Bone marrow (tissue), 2 donors: ENCODE measurements around the gene MGAT5.
"Not testable (repeated sequence)": the region's sequence is repeated elsewhere in the genome, so short reads cannot be mapped to it uniquely, and the experiment has no call there.

Experiments
- DNase-seq, 2 donors: peaks; one replicate each; lab custom pipeline; 2025; lab: John Stamatoyannopoulos, UW

The MGAT5 gene

DNA sequence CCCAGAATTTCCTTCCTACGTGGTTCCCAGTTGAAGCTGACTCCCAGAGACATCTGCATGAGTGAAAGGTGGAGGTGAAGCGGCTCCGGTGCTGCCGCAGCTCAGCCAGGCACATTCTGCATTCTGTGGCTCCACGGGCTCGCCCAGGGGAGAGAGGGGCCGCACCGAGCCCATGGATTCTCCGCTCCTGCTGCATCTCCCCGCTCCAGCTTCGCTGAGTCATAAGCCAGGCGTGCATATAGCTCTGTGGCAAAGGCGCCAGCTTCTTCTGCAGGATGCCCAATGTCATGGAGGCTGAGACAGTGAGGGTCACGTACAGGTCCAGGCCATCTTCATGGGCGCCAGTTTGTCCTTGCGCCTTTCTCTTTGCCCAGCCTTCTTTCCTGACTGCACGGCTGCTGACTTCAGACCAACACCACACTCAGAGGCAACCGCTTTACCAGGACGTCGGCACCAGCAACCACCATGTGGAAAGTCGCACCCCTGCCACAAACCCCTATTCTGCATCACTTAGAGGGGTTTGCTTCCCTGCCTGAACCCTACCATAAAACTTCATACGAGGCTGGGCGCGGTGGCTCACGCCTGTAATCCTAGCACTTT, 215.7 kb downstream of the MGAT5 start:
- no peak for DNase-seq

DNA sequence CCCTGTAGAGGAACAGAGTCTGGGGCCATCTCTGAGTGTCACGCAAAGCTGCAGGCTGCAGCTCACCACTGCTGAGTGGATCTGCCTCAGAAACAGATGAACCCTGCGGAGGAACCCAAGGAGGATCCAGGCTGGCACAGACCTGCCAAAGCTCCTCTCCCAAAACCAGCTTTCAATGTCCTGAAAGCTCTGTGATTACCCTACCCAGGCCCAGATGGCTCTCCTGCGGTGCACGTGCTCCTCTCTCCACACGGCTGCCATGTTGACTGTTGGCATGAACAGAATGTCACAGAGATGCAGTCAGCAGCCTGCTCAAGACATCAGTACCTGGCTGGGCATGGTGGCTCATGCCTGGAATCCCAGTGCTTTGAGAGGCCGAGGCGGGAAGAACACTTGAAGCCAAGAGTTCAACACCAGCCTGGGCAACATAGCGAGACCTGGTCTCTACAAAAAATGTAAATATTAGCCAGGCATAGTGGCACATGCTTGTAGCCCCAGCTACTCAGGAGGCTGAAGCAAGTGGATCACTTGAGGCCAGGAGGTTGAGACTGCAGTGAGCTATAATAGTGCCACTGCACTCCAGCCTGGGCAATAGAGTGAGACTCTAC, 216.8 kb downstream of the MGAT5 start:
- no peak for DNase-seq

DNA sequence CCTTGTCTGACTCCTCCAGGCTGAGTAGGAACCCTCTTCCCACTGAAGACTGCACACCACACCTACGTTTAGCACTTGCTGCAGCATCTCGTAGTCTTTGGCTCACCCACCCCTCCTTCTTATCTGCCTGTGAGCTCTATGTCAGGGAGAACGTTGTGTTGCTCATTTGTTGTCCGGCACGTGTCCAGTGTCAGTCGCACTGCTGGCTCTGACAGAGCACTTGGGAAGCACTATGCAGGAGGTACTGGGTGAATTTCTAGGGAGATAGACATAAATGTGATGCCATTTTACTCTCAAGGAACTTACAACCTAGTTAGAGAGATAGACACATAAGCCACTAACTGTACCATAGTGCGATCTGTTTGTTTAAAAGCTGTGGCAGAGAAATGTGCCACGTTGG, 223.1 kb downstream of the MGAT5 start:
- DNase-seq: not testable (repeated sequence)

DNA sequence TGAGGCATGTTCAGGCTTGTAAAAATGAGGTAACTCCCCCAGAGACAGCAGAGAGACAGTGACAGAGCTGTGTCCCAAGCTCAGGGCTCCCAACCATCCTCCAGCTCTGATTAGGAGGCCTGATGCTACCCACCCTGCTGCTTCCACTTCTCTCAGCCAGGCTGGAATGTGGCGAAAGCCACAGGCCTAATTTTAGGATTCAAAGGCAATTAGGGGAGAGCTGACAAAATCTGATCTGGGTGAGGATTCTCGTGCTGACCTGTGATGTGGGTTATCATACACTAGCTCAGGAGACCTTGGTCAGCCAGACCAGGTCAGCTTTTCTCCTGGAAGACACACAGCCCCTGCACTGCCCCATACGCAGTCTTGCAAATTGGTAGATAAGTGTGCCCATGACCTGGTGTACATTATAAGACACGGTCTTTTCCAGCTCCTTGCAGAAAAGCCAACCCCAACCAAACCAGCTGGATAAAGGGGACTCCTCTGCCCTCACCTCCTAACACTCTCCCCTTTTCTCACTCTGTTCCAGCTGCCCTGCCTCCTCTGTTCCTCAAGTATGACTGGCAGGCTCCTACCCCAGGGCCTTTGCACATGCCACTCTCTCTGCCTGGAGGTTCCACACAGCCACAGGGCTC, 225.9 kb downstream of the MGAT5 start:
- no peak for DNase-seq

DNA sequence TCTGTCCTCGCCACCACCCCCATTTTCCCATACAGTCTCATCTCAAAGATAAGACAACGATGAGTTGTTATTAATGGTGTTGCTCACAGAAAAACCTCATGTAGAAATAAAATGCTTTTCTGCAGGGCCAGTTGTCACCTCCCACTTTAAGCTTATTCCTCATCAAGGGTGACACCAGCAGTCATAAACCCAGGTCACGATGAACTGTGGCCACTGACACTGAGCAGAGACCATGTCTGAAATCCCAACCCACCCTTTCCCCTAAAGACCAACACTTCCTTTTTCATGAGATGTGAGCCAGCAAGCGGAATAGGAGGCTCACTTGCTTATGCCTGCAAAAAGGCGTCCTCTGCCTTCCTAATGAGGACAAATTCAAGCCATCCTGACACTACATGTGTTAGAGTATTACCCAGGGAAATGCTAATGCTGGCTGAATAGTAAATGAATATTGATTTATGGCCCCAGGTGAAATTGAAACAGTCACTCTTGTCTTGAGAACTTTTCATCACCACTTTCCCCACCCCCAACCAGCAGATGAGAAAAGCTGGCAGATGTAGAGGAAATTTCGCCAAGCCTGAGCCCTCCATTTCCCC, 228.4 kb downstream of the MGAT5 start:
- no peak for DNase-seq

DNA sequence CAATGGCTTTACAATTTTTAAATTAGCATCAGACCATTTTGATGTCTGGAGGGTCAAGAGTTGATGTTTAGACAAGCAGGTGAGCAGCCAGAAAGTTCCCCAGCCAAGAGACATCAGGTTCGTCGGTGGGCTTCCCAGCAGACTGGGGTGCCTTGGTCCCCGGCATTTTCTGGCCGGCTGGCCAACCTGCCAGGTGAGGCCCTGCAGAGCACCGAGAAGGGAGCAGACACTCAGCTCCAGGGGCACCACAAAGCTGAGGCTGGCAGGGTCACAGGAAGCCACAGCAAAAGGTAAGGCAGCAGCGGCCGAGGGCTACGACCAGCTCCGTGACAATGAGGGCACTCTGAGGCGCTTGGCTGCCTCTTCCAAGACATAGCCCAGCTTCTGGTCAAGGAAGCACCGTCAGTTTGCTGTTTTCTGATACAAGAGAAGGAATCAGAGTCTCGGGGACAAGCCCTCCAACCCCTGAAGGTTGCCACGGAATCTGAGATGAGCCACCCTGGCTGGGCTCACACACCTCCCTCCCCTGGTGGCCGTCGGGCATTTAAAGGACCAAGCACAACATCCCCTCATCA, 229.0 kb downstream of the MGAT5 start:
- no peak for DNase-seq

DNA sequence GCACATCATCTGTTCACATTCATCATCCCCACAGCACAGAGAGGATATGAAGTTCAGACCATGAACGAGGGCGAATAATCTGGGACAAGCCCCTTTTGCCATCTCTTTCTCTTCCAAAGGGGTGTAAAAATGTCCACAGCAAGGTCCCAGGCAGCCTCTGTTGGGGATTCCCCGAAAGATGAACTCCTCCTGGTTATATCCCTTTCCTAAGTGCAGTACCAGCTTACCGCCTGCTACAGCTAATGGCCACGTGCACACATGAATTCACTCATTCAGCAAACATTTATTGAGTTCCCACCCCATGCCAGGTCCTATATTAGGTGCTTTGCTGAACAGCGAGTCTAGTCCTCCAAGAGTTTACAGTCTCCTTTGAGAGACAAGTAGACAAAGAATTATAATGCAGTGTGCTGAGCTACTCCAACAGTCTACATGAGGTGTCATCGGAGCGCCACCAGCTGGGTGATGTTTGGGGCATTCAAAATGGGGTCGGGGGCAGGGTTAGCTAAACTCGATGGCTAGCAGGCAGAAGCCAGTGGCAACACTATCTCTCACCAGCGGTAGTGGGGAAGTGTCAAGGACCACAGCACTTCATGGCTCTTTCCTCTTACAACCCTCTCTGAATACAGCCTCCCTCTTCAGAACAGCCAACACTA, 236.0 kb downstream of the MGAT5 start:
- no peak for DNase-seq

DNA sequence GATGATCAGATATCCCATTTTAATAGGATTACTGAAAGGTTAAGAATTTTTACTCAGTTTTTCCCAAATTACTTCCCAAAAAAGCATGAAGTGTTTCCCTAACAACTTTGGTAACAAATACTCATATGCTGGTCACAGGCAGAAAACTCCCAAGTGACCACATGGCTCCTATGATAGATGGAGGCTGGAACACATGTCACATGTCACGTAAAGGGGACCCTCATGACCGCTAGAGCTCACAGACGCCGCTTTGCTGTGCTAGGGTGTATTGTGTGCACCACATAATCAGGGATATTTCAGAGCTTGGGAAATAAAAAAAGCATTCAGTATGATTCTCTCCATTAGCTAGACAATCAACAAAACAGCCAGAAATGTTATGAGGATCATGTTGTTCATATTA, 236.7 kb downstream of the MGAT5 start:
- no peak for DNase-seq

DNA sequence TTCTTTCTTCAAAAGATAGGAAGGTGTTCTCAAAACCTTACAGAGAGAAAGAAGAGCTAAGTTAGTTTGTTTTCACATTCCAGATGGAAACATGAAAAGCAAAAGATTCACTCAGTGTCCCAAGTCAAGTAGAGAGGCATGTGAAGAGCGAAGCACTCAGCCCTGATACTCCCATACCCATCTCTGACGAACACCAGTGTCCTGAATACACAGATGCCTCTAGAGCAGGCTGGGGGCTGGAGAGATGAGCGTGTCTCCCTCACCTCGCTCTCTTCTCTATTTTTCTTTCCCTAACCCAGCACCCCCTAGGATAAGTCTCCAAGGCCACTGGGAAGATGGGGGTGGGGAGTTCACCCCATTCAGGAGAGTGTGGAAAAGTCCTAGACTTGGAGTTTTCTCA, 237.2 kb downstream of the MGAT5 start:
- DNase-seq: no peak

DNA sequence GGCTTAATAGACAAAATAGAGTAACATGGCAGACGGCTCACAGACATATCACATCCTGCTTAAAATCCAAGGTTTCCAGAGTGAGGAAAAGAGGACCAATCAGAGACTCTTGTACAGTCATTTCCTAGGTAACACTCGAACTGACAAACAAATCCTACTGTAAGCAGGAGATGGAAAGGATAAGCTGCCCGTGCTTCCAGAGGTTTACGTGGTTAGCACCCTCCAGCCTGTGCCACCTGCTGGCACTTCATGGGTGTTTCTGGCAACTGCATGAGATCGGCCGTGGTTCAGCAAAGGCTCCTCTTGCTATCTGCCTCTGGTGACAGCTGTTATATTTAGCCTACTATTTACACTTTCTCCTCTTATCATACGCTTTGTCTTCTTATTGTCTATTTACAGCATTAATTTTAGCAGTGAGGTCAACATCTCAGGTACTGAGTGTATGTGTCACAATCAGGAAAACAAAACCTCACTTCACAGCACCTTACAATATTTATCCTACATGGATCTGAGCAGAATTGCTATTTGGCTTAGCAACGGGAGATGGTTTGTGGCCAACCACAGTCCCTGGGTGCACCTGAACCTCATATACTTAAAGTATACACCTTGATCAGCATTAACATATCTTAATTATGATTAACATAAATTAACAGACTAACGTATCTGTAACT, 238.0 kb downstream of the MGAT5 start:
- DNase-seq: no peak

DNA sequence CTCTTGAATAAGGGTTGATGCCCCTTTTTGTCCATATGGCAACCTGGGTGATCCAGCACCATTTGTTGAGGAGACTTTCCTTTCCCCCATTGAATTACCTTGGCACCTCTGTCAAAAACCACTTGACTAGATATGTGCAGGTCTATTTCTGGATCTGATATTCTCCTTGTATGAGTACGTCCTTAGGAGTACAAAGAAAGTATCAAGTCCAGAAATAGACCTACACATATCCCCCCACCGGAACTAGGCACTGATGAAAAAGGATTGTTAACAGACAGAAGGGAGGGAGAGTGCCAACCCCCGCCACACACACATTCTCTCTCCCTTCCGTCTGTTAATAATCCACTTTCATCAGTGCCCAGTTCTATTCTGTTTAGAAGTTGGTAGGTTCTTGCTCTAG, 239.9 kb downstream of the MGAT5 start:
- DNase-seq: no peak

DNA sequence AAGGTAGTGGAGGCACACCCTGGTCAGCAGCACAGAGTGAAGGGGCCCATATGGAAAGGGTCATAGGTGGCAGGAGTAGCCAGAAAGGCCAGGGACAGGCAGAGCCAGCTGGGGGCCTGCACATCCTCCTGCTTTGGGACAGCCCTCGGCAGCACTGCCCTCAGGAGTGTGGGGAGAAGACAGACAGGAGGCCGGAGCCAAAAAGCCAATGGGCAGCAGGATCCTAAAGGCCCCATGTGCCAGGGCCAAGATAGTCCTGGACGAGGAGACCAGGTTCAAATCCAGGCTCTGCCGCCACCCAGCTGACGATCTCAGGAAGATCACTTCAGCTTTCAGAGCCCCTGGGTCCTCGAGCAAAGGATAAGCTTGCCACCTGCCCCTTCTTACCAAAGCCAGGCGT, 244.8 kb downstream of the MGAT5 start:
- no peak for DNase-seq

DNA sequence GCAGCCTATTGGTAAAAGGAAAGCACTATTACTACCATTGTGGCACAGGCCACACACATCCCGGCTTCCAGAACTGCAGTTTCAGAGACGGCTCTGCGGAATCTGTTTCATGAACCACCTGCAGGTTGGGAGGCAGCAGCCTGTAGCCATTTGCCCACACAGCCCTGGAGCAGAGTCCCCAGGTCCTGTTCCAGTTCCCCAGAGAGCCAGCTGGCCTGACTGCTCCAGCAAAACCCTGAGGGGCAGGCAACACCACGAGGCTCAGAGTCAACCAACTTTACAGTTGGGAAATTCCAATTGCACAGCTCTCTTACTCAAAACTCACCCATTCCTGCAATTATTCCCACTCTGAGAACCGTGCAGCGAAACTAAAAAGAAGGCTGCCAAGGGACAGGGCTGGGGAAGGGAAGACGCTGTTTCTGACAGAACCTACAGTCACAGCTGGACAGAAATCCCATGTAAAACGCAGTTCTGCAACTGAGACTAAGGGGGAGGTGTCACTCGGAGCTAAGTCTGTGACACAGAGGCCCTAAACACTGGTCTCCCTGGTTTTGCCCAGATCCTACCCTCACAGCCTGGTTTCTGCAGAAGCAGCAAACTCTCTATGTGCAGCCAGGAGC, 245.5 kb downstream of the MGAT5 start:
- DNase-seq: no peak

DNA sequence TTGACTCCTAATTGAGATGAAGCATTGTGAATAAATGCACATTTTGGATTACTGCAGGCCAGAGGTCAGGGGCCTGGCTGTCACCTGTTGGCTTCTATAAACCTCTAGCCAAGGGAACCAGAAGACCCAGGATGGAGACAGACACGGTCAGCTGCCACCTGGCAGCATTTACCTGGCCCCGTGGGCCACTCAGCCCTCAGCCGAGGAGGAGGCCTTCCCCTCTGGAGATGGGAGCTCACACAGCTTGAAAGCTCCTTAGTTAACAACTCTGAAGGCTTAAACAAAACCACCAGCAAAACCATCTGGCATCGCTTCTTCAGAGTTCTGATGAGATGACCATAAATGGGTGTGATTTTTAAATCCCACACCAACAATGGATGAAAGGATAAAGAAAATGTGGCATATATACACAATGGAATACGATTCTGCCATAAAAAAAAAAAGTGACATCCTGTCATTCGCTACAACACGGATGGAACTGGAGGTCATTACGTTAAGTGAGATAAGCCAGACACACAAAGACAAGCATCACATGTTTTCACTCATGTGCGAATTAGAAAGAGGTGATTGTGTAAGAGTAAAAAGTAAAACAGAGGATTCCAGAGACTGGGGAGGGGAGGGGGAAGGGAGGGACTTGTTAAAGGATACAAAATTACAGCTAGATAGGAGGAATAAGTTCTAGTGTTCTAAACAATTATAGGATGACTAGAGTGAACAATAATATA, 246.5 kb downstream of the MGAT5 start:
- no peak for DNase-seq

DNA sequence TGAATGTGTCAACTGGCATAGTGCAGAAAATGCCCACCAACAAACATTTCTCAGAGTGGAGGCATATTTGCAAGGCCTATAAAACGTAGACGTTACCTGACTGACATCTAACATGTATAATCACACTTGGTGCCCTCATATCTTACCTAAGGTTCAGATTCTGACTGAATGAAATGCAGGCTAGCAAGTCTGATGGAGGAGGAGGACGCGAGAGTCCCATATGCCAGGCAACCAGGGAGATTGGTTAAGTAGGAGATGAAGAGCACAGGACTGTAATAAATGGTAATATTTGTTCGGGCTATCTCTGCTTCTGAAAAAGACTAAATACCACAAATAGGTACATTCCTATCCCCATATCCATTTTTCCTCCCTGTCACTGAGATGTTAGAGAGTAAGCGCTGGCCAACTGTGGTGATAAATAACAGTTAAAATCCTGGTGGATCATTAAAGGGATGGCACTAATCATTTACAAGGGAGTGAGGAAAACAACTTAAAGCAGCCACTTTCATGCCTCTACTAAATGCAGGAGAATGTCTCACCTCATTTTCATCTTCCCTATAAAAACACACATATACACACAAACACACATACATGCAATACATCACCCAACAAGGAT, 247.7 kb downstream of the MGAT5 start:
- no peak for DNase-seq

DNA sequence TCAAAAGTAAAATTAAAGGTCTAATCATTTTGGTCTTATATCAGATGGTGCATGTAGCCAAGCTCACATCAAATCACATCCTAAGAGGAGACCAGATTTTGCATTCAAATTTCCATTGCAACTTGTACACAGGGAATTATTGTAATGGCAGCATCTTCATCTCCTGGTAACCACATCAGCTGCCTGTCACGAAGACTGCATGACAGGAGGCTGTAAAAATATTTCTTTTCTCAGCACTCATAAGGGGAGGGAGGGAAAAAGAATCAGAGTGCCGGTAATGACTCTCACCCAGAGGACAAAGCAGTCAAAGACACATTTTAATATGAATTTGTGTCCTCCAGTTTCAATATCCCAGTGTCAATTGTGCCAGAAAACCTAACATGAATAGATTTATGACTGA, 248.2 kb downstream of the MGAT5 start:
- DNase-seq: no peak
